NCI-H2081 treated with DMSO at 0.1 percent for 48 hours (cell line): ENCODE results near the gene AZI2.

ENCODE experiments used
- DNase-seq: peaks from one replicate; lab custom pipeline; 2025; lab: John Stamatoyannopoulos, UW

AZI2 gene

DNA sequence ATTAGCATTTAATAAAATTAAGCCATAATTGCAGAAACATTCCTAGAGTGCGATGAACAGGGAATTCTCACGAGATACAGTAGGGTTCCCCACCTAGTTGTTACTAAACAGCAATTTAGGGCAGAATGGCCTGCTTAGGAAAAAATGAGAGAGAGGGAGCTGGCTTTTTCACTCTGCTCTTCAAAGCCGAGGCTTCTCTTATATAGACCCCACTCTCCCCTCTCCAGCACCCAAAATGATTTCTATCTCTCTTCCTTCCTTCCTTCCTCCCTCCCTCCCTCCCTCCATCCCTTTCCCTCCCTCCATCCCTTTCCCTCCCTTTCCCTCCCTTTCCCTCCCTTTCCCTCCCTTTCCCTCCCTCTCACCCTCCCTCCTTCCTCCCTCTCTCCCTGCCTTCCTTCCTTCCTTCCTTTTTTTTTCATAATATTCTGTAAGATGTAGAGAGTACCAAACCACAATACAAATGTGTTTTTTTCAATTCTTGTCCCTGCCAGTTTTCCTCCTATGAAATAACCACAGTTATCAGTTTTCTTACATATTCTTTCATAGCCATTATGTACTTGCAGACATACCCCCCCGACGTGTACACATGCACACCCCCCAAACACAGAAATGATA is 48.2 kb downstream of the AZI2 start:
- no peak for DNase-seq

DNA sequence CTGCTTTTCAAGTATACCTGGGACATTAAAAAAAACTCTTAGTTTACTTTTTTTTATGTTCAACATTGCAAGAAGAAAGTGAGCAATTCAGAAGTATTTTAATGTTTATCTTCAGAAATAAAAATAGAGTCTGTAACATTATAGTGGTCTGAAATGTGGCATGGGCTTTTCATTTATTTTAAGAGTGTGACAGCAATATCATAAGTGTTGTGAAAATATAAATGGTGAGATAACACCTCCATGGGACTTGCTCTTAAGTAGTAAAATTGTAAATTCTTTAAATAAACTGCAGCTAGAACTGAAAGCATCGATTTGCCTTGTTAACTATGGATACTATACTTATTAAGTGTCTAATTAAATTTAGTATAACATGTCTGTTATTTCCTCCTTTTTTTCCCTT is 48.9 kb downstream of the AZI2 start:
- DNase-seq = no peak

GRCh38 chr3:28295898-28296490 is 52.6 kb downstream of the AZI2 start:
- DNase-seq = no peak

DNA sequence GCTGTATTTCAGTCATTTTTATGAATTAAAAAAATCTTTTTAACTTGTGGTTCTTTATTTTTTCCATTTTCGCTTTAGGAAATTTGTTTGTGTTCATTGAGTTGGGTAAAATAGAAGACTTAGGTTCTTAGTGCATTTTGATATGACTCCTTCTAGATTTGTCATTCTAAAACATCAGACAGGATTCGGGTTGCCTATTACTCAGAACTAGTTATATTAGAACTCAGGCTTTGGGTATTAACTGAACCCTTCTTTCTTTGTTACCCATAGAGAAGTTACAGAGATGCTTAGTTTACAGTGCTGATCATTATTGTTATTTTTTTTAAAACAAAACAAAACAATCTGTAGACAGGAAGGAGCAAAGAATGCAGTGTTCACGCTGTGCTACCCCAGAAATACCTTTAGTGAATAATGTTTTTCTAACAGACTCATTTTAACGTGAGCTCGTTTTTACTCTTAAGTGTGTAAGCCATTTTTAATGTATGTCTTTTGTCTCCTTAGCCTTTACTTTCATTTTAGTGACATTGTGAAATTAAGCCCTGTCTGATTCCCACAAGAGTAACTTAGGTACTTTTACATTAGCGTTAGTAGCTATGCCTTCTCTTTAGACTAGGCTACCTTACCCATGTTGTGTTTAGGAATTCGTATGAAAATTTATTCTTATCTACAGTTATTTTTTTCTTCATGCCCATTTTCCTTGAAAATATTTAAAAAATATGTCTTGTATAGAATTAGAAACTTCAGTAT is 53.8 kb downstream of the AZI2 start:
- no peak for DNase-seq

GRCh38 chr3:28292622-28293021 is 56.0 kb downstream of the AZI2 start:
- DNase-seq = no peak

- no peak for DNase-seq
Observed at GRCh38 chr3:28291577-28291976, 57.0 kb downstream of the AZI2 start.

GRCh38 chr3:28290863-28291300 is 57.7 kb downstream of the AZI2 start:
- no peak for DNase-seq

DNA sequence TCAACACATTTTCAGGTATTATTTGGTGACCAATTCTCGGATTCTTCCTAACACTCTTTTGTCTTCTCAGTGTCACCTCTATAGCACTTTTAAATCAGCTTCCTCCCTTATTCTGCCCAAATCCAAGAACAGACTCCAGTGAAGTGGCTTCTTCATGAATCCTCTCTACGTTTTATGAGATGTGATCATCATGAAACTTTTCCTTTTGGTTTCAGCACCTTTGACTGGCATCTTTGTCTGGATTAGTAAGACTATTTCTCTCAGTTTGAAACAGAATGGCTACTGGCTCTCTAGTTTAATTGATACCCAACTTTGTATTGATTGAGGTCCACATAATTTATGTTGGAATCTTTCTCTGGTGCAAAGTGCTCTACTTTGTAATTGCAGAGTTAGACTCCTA is 61.6 kb downstream of the AZI2 start:
- DNase-seq = no peak

GRCh38 chr3:28286595-28286994 is 62.0 kb downstream of the AZI2 start:
- DNase-seq = no peak

DNA sequence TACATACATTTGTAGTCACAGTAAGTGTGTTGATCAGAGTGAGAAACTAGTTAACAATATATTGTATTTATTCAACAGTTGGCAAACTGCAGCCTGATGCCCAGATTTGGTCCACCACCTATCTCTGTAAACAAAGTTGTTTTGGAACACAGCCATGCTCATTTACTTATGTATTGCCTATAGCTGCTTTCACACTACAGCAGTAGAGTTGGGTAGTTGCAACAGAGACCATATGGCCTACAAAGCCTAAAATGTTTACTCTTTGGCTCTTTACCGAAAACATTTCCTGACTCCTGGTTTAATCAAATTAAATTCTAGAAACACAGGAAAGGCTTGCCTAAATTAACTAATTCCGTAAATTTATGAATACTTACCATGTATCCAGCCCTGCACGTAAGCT is 67.8 kb downstream of the AZI2 start:
- no peak for DNase-seq

DNA sequence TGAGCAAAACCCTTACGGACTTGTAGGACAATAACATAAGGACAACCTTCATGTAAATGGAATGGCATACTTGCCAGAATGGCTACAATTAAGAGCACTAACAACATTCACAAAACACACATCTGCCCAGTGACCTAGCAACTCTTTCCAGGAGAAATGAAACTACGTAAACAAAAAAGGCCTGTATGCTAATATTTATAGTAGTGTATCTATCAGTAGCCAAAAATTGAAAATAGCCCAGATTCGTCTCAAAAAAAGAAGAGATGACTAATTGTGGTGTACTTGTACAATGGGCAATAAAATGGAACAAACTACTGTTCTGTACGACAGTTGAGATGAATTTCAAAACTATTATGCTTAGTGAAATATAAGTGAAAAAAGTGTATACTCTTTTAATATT is 68.9 kb downstream of the AZI2 start:
- DNase-seq = no peak

GRCh38 chr3:28278918-28279317 is 69.7 kb downstream of the AZI2 start:
- DNase-seq = no peak

DNA sequence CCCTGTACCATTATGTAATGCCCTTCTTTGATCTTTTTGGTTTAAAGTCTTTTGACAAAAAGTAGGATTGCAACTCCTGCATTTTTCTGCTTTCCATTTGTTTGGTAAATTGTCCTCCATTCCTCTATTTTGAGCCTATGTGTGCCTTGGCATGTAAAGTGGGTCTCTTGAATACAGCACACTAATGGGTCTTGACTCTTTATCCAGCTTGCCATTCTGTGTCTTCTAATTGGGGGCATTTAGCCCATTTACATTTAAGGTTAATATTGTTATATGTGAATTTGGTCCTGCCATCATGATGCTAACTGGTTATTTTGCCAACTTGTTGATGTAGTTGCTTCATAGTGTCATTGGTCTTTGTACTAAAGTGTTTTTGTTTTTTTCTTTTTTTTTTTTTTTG is 74.8 kb downstream of the AZI2 start:
- DNase-seq = no peak
